Transverse colon (tissue), 4 donors: ENCODE data around the gene KAZALD1. TPM values are rescaled to one million over a fixed set of nuclear protein-coding genes. Genes with fewer than 3 reads are reported as not detected.

Experiments used
- DNase-seq: peaks from one replicate; pipeline ENCODE4 v3.0.0-alpha.2; 2019
- H3K27ac ChIP-seq, 4 donors: fragments of 200-600 bp; sonication (generic); 2 replicates each; pipeline ENCODE4 v1.5.1; 2016 to 2018; ENCODE audit warnings: inconsistent platforms in 4 of 4
- H3K27me3 ChIP-seq: fragments of 200-600 bp; sonication (generic); 2 replicates; pipeline ENCODE4 v1.5.1; 2017; ENCODE audit warnings: inconsistent platforms
- H3K36me3 ChIP-seq, 4 donors: fragments of 200-600 bp; sonication (generic); 2 replicates each; pipeline ENCODE4 v1.5.1; 2017 to 2019; ENCODE audit warnings: inconsistent platforms in 4 of 4
- H3K4me1 ChIP-seq, 4 donors: fragments of 200-600 bp; sonication (generic); 2 replicates each; pipeline ENCODE4 v1.5.1; 2017 to 2020; ENCODE audit warnings: inconsistent platforms in 4 of 4
- H3K4me3 ChIP-seq, 4 donors: fragments of 200-600 bp; sonication (generic); 1 replicate in 1 of 4; 2 replicates in 3 of 4; pipeline versions ENCODE4 v1.5.1 to v1.6.1; 2017 to 2019; ENCODE audit warnings: inconsistent platforms in 4 of 4
- H3K9me3 ChIP-seq, 2 donors: fragments of 200-600 bp; sonication (generic); 2 replicates each; pipeline ENCODE4 v1.5.1; 2017 to 2019; ENCODE audit warnings: inconsistent platforms in 2 of 2
- CTCF ChIP-seq, 5 experiments: fragments of 200-600 bp in 3 of 5; fragments of 450-650 bp in 2 of 5; sonication (generic) in 3 of 5; IDR thresholded peaks; 1 replicate in 2 of 5; 2 replicates in 3 of 5; pipeline ENCODE4 v1.5.1; 2016 to 2017; ENCODE audit warnings: antibody characterized with exemption in 5 of 5, inconsistent platforms in 3 of 5, mild to moderate bottlenecking in 2 of 5, moderate library complexity in 1 of 5
- EP300 ChIP-seq: sonication (generic); formaldehyde crosslinking; IDR thresholded peaks from one replicate; pipeline ENCODE4 v1.6.1; 2017; ENCODE audit warnings: antibody characterized with exemption, low read depth
- POLR2A ChIP-seq: fragments of 450-650 bp; IDR thresholded peaks from one replicate; pipeline ENCODE4 v1.6.1; 2016; ENCODE audit warnings: antibody characterized with exemption, mild to moderate bottlenecking, moderate library complexity
- POLR2AphosphoS5 ChIP-seq, 3 donors: sonication (generic); formaldehyde crosslinking; IDR thresholded peaks; one replicate each; pipeline ENCODE4 v1.6.1; 2016; ENCODE audit warnings: antibody characterized with exemption in 3 of 3
- whole genome bisulfite sequencing, 2 donors: methylation state at CpG; one replicate each; pipeline ENCODE4 v1.1.5; 2018; ENCODE audit warnings: low coverage in 1 of 2; 5-methylcytosine and 5-hydroxymethylcytosine counted together
- in situ Hi-C, 4 donors: fragments of 200-750 bp; cut with MboI; loops; one replicate each; pipeline versions ENCODE4 v1.15.0 to v1.15.1; 2017; ENCODE audit warnings: low sequenced_read_pairs in 3 of 4, low pct_ligation_motif_present in 1 of 4, low pct_unique_long_range_greater_than_20kb in 1 of 4
- intact Hi-C: fragments of 100-400 bp; cut with DNase I; formaldehyde crosslinking; loops from one replicate; pipeline ENCODE4 v1.15.1; 2023; ENCODE audit warnings: low total_unique reads
- total RNA-seq, 4 donors: library from RNA; depleted of rRNA; stranded (reverse); fragments of >200 nt; gene quantifications; one replicate each; pipeline ENCODE4 v1.1.0, GENCODE V29; 2016

The KAZALD1 gene
- total RNA-seq, 4 donors from 2014 or later, result 3.8 to 18.8 (median 10.0) TPM

DNA sequence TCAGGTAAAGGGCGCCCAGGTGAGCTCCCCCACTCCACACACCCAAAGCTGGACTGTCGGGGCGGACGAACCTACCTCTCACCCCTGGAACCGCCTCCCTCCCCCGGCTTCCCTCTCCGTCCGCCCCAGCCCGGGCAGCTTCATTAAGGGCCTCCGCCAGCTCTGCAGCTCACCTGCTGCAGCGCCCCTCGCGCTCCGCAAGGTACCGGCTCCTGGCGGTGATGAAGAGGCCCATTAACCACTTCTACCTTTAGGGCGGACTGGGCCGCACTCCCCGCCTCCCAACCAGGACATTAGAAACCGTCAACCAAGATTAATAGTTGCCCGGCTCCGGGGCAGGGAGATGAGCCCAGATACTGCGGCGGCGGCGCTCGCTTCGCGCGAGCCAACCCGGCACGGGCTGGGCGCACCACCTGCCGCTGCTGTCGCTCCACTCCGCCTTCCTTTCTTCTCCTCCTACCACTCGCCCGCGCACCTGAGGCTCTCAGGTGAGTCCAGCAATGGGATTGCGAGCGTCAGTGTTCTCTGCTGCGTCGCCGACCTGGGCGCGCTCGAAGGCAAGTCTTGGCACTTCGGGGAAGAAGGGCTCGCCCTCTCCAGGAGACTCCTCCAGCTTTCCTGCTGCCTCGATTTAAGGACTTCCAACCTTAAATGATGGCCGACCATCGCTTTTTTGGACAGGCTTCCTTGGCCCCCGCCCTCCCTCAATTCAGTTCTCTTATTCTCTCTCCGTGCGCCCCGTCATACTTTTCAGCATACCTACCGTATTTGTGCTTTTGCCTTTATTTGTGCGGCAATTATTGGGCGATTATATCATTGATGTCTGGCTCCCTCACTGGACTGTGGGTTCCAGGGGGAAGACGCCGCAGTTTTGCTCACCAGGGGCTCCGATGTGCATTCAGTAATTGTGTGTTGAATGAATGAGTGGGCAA lies 13.6 kb upstream of the KAZALD1 start:
- in situ Hi-C loops, result no loop called here
- WGBS, 2 donors, result 23 to 26% methylated on average over 13 to 48 of the region's 62 CpGs
- Histone ChIP-seq H3K4me1 (peaks cover 0 to 23% (median 19%) of the 10 kb centered on the region in 4 donors), H3K27ac (no peak overlapping the region), H3K9me3 (no peaks in the 10 kb centered on the region), H3K36me3 (no peaks in the 10 kb centered on the region), H3K4me3 (no peak overlapping the region), H3K27me3 (peaks cover 49% of the 10 kb centered on the region)
- intact Hi-C loops, result no loop called here
- peak; percentile 26 for DNase-seq
- TF ChIP-seq POLR2AphosphoS5 (IDR thresholded peaks at IDR 0.05), result no peak
- peak in 2 of 5 experiments; percentile 2 to 13 for TF ChIP-seq CTCF (IDR thresholded peaks at IDR 0.05)
- no peak for TF ChIP-seq POLR2A
- TF ChIP-seq EP300, result no peak

DNA sequence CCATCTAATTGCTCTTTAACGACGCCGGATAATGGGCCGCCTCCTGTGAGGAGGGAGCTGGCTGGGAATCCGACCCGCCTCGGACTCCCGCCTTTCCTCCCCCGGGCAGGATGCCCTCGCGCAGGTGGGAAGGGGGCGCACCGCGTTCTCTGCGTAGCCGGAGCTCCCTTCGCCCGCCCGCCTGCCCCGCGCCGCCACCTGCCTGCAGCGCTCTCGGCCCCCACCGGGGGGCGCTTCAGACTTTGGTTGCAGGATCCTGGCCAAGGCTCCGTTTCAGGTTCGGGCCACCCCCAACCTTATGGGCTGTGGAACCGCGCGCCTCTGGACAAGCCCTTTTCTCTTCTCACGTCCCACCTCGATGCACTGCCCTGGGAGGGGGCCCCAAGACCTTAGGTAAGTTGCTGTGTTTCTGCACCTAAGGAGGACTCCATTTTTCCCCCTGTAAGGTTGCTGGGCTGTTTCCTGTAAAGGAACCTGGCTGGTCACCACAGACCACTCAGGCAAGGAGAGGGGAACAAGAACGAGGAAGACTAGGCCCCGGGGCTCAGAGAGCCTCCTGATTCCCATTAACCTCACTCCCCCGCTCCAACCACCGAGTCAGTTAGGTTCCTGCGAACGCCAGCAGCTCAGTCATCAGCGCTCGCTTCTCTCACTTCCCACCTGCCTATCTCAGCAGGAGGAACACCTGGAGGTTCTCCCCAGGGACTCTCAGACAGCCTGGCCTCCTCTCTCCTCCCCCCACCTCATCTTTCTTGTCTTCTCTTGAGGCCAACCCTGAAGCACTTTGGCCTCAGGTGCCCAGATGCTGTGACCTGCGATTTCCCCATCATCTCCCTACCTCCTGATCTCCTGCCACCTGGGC lies 11.3 kb upstream of the KAZALD1 start:
- in situ Hi-C loops, result no loop called here
- H3K4me1 ChIP-seq, result peaks cover 0 to 16% (median 13%) of the 10 kb centered on the region in 4 donors
- WGBS, 2 donors, result 20 to 71% methylated on average over 1 to 30 of the region's 42 CpGs
- intact Hi-C loops, result no loop called here
- H3K27ac ChIP-seq, result no peak overlapping the region
- H3K9me3 ChIP-seq, result no peaks in the 10 kb centered on the region
- peak overlapping the region in 1 of 4 donors; percentile 32 for H3K4me3 ChIP-seq
- TF ChIP-seq POLR2AphosphoS5 (IDR thresholded peaks at IDR 0.05) (no peak), EP300 (no peak), POLR2A (no peak), CTCF (IDR thresholded peaks at IDR 0.05) (peak; percentile 80 to 92 (median 86))
- peaks cover 49% of the 10 kb centered on the region for H3K27me3 ChIP-seq
- peak; percentile 77 for DNase-seq
- no peaks in the 10 kb centered on the region for H3K36me3 ChIP-seq

- Histone ChIP-seq H3K27me3 (peaks cover 43% of the 10 kb centered on the region), H3K36me3 (no peaks in the 10 kb centered on the region), H3K9me3 (no peaks in the 10 kb centered on the region), H3K27ac (no peak overlapping the region), H3K4me1 (peaks cover 0 to 16% (median 13%) of the 10 kb centered on the region in 4 donors), H3K4me3 (no peak overlapping the region)
- no peak for TF ChIP-seq CTCF (IDR thresholded peaks at IDR 0.05)
- no peak for TF ChIP-seq POLR2AphosphoS5 (IDR thresholded peaks at IDR 0.05)
- no peak for TF ChIP-seq POLR2A
- TF ChIP-seq EP300, result no peak
- WGBS, 2 donors, result 78% methylated on average over 3 of the region's 3 CpGs; no CpG with 5 or more reads in 1 of the 2 donors
- in situ Hi-C loops (no loop called here), intact Hi-C loops (no loop called here)
- DNase-seq, result no peak
Observed at GRCh38 chr10:101052285-101052684, 9.5 kb upstream of the KAZALD1 start.

- TF ChIP-seq CTCF (IDR thresholded peaks at IDR 0.05), result no peak
- no peak for TF ChIP-seq EP300
- TF ChIP-seq POLR2A, result no peak
- no peak for TF ChIP-seq POLR2AphosphoS5 (IDR thresholded peaks at IDR 0.05)
- H3K9me3 ChIP-seq, result no peaks in the 10 kb centered on the region
- peaks cover 0 to 9% (median 7%) of the 10 kb centered on the region in 4 donors for H3K4me1 ChIP-seq
- intact Hi-C loops, result no loop called here
- H3K4me3 ChIP-seq, result no peak overlapping the region
- no peak overlapping the region for H3K27ac ChIP-seq
- in situ Hi-C loops, result no loop called here
- H3K27me3 ChIP-seq, result peaks cover 30% of the 10 kb centered on the region
- H3K36me3 ChIP-seq, result no peaks in the 10 kb centered on the region
- no peak for DNase-seq
Observed at GRCh38 chr10:101053516-101053915, 8.3 kb upstream of the KAZALD1 start.
